Measurements from ENCODE around the gene SEMG1. TPM values are rescaled to one million over a fixed set of nuclear protein-coding genes. Genes with fewer than 3 reads are reported as not detected.

Gene SEMG1
- total and polyA plus RNA-seq, 2 experiments from 2014 or later, result not detected

DNA sequence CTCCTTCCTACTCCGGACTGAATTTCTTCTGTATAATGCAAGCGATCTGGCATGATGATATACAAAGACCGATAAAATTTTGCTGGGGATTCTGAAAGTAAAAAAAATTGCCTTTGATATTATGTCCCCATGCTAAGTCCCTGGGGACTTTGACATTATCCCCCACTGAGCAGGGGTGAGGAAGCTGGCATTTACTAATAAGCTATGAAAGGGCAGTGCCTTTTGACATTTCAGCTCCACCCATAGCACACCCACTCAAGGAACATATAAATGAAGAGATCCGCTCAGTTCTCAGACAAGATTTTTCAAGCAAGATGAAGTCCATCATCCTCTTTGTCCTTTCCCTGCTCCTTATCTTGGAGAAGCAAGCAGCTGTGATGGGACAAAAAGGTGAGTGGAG is 14.2 kb downstream of the SEMG1 start, which contains the start of gene SEMG2:
TSS of gene SEMG2 (plus strand) at position 298 of the 400 bp plus-strand sequence. CDS start at position 315, 17 bp downstream.
- Histone ChIP-seq H2AFZ (no peak within 1 kb of the TSS), H3K36me3 (replicated peaks; ENCODE audit: insufficient read depth, low read depth) (no peaks in the 10 kb centered on the region), H3K9me3 (ENCODE audit: low read depth) (no peaks in the 10 kb centered on the region), H3K27me3 (peaks cover 32% of the 10 kb centered on the region), H3K79me2 (no peaks in the 10 kb centered on the region), H3K4me3 (no peak within 1 kb of the TSS), H4K20me1 (ENCODE audit: insufficient read depth, poor library complexity, severe bottlenecking) (no peaks in the 10 kb centered on the region), H3K4me2 (no peak within 1 kb of the TSS), H3K9me2 (replicated peaks; ENCODE audit: insufficient read depth) (no peaks in the 10 kb centered on the region), H3K4me1 (ENCODE audit: insufficient read depth) (no peaks in the 10 kb centered on the region), H3K27ac (no peak within 1 kb of the TSS)
- no peak for DNase-seq (ENCODE audit: low spot score)
- TF ChIP-seq EZH2phosphoT487 (IDR thresholded peaks at IDR 0.05; ENCODE audit: low read depth, severe bottlenecking, unreplicated experiment) (no peak), EZH2 (IDR thresholded peaks at IDR 0.05; ENCODE audit: borderline replicate concordance) (no peak)
- TF ChIP-seq, protein P1, sequence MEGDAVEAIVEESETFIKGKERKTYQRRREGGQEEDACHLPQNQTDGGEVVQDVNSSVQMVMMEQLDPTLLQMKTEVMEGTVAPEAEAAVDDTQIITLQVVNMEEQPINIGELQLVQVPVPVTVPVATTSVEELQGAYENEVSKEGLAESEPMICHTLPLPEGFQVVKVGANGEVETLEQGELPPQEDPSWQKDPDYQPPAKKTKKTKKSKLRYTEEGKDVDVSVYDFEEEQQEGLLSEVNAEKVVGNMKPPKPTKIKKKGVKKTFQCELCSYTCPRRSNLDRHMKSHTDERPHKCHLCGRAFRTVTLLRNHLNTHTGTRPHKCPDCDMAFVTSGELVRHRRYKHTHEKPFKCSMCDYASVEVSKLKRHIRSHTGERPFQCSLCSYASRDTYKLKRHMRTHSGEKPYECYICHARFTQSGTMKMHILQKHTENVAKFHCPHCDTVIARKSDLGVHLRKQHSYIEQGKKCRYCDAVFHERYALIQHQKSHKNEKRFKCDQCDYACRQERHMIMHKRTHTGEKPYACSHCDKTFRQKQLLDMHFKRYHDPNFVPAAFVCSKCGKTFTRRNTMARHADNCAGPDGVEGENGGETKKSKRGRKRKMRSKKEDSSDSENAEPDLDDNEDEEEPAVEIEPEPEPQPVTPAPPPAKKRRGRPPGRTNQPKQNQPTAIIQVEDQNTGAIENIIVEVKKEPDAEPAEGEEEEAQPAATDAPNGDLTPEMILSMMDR (IDR thresholded peaks at IDR 0.05; ENCODE audit: poor library complexity), result no peak
- 97% methylated on average over 4 of the region's 4 CpGs for WGBS (ENCODE audit: low lambda C conversion rate, missing lambda C conversion rate)

GRCh38 chr20:45223136-45223535 is 16.3 kb downstream of the SEMG1 start:
- Histone ChIP-seq H3K9me3 (ENCODE audit: low read depth) (no peaks in the 10 kb centered on the region), H3K79me2 (no peaks in the 10 kb centered on the region), H3K4me1 (ENCODE audit: insufficient read depth) (no peaks in the 10 kb centered on the region), H3K4me3 (no peak overlapping the region), H3K36me3 (replicated peaks; ENCODE audit: insufficient read depth, low read depth) (no peaks in the 10 kb centered on the region), H4K20me1 (ENCODE audit: insufficient read depth, poor library complexity, severe bottlenecking) (no peaks in the 10 kb centered on the region), H3K27ac (no peak overlapping the region), H2AFZ (no peak overlapping the region), H3K27me3 (peaks cover 40% of the 10 kb centered on the region), H3K9me2 (replicated peaks; ENCODE audit: insufficient read depth) (no peaks in the 10 kb centered on the region), H3K4me2 (no peak overlapping the region)
- TF ChIP-seq EZH2 (IDR thresholded peaks at IDR 0.05; ENCODE audit: borderline replicate concordance) (no peak), EZH2phosphoT487 (IDR thresholded peaks at IDR 0.05; ENCODE audit: low read depth, severe bottlenecking, unreplicated experiment) (no peak)
- TF ChIP-seq, protein P1 (IDR thresholded peaks at IDR 0.05; ENCODE audit: poor library complexity), result no peak
- no peak for DNase-seq (ENCODE audit: low spot score)

- Histone ChIP-seq H3K4me1 (ENCODE audit: insufficient read depth) (no peaks in the 10 kb centered on the region), H2AFZ (no peak overlapping the region)
- WGBS (ENCODE audit: low lambda C conversion rate, missing lambda C conversion rate), result 87% methylated on average over 1 of the region's 1 CpG
These were observed 19.5 kb downstream of the SEMG1 start for GRCh38 chr20:45226287-45226686.

More at GRCh38 chr20:45226287-45226686, 19.5 kb downstream of the SEMG1 start:
- Histone ChIP-seq H3K79me2 (no peaks in the 10 kb centered on the region), H3K9me3 (ENCODE audit: low read depth) (no peaks in the 10 kb centered on the region), H4K20me1 (ENCODE audit: insufficient read depth, poor library complexity, severe bottlenecking) (no peaks in the 10 kb centered on the region), H3K36me3 (replicated peaks; ENCODE audit: insufficient read depth, low read depth) (no peaks in the 10 kb centered on the region), H3K27me3 (peaks cover 38% of the 10 kb centered on the region), H3K4me3 (no peak overlapping the region), H3K4me2 (no peak overlapping the region), H3K9me2 (replicated peaks; ENCODE audit: insufficient read depth) (no peaks in the 10 kb centered on the region), H3K27ac (no peak overlapping the region)
- no peak for DNase-seq (ENCODE audit: low spot score)
- no peak for TF ChIP-seq EZH2phosphoT487 (IDR thresholded peaks at IDR 0.05; ENCODE audit: low read depth, severe bottlenecking, unreplicated experiment)
- TF ChIP-seq, protein P1 (IDR thresholded peaks at IDR 0.05; ENCODE audit: poor library complexity), result no peak
- no peak for TF ChIP-seq EZH2 (IDR thresholded peaks at IDR 0.05; ENCODE audit: borderline replicate concordance)
